Heart left ventricle (tissue), 16 donors: ENCODE results near the gene KCNQ1. TPM values are rescaled to one million over a fixed set of nuclear protein-coding genes. Genes with fewer than 3 reads are reported as not detected.

Experiments
- ATAC-seq, 4 donors: fragments of 200-7000 bp; cut with Tn5 transposase; one replicate each; pipeline ENCODE4 v1.9.1; 2020 to 2022; ENCODE audit warnings: moderate library complexity in 4 of 4, mild to moderate bottlenecking in 3 of 4, moderate number of reproducible peaks in 1 of 4
- DNase-seq, 5 donors: peaks; one replicate each; pipeline ENCODE4 v3.0.0-alpha.2; 2020
- H3K27ac ChIP-seq, 12 donors: fragments of 200-600 bp; sonication (generic) in 4 of 12; one replicate each; pipeline versions ENCODE4 v1.5.0 to v1.8.0; 2016 to 2022; ENCODE audit warnings: mild to moderate bottlenecking in 2 of 12
- H3K27me3 ChIP-seq, 9 donors: fragments of 200-600 bp; sonication (generic) in 2 of 9; one replicate each; pipeline versions ENCODE4 v1.5.1 to v1.8.0; 2016 to 2022; ENCODE audit warnings: mild to moderate bottlenecking in 3 of 9
- H3K36me3 ChIP-seq, 9 donors: fragments of 200-600 bp; sonication (generic) in 2 of 9; one replicate each; pipeline versions ENCODE4 v1.5.0 to v1.8.0; 2018 to 2022; ENCODE audit warnings: mild to moderate bottlenecking in 2 of 9
- H3K4me1 ChIP-seq, 12 donors: fragments of 200-600 bp; sonication (generic) in 4 of 12; one replicate each; pipeline versions ENCODE4 v1.5.0 to v1.8.0; 2016 to 2022; ENCODE audit warnings: mild to moderate bottlenecking in 3 of 12
- H3K4me3 ChIP-seq, 12 donors: fragments of 200-600 bp; sonication (generic) in 4 of 12; one replicate each; pipeline versions ENCODE4 v1.5.0 to v1.8.0; 2017 to 2022; ENCODE audit warnings: mild to moderate bottlenecking in 9 of 12, moderate library complexity in 4 of 12
- H3K9me3 ChIP-seq, 12 donors: fragments of 200-600 bp; sonication (generic) in 4 of 12; one replicate each; pipeline versions ENCODE4 v1.5.0 to v1.8.0; 2016 to 2022; ENCODE audit warnings: mild to moderate bottlenecking in 1 of 12
- POLR2A ChIP-seq, 2 donors: fragments of 450-650 bp; IDR thresholded peaks; one replicate each; pipeline ENCODE4 v1.6.1; 2017; ENCODE audit warnings: antibody characterized with exemption in 2 of 2, mild to moderate bottlenecking in 2 of 2, moderate library complexity in 2 of 2
- WGBS, 4 donors: extraction: QIAGEN DNeasy Blood & Tissue Kit in 2 of 4; methylation state at CpG; one replicate each; pipeline versions ENCODE4 v1.1.5 to v1.1.7; 2013 to 2018; 5-methylcytosine and 5-hydroxymethylcytosine counted together
- intact Hi-C, 10 donors: fragments of 100-400 bp; cut with DNase I; formaldehyde crosslinking; loops; one replicate each; pipeline versions ENCODE4 v1.11.1 to v1.14.2; 2022
- polyA plus RNA-seq, 2 donors: library from polyadenylated mRNA; stranded (reverse); fragments of 200-250 nt; gene quantifications; one replicate each; pipeline ENCODE4 v1.2.3, GENCODE V29; 2013
- total RNA-seq, 9 donors: library from RNA; depleted of rRNA in 2 of 9; stranded (reverse); fragments of >200 nt in 2 of 9; fragmentation: NEBNext Ultra II Directional in 3 of 9; extraction: Animal tissue kit (Norgen Biotek cat#: 25700) in 3 of 9; gene quantifications; one replicate each; pipeline versions ENCODE4 v1.1.0 to v1.2.4, GENCODE V29; 2016 to 2023
- TF ChIP-seq, protein P1 (sequence below), 12 donors: fragments of 200-600 bp; sonication (generic) in 4 of 12; IDR thresholded peaks; one replicate each; pipeline versions ENCODE4 v1.5.0 to v1.8.0; 2018 to 2022; ENCODE audit warnings: antibody characterized with exemption in 12 of 12, mild to moderate bottlenecking in 5 of 12
- donor health status: ischemic (EF 13 %, LVEDD 7.1; RV severe dilation, severe dysfunction).
- donor health status: healthy with polysubstance abuse.
- donor health status: DM: no; HTN: yes; CAD: no.
- donor health status: DM: no; HTN: no; CAD: no.
- donor health status: ischemic (EF 25% LVEDD 6.9; RV normal size, moderate dysfunction).
- donor health status: ischemic (EF 25% LVEDD 5.7; RV mildly dilated, moderate dysfunction).
- donor health status: healthy.
- donor health status: DM: yes; HTN: yes; CAD: no.
- donor health status: ischemic (EF 35%, LVEDD 5.7; RV mildly dilated, moderate dysfunction).
- donor health status: nonischemic (EF 11% LVEDD 7.7; RV severe dilation, severe dysfunction).
- donor health status: DM: yes; HTN: yes; CAD: no.
- donor health status: PGD.
- donor health status: ischemic (EF 29% LVEDD 5.4; RV normal size, mild dysfunction).
- donor health status: nonischemic (EF 23%, LVEDD 6.1; RV moderate dilation, normal function).

KCNQ1 gene
- total and polyA plus RNA-seq, 11 donors: 18.6 to 42.4 (median 31.4) TPM

DNA sequence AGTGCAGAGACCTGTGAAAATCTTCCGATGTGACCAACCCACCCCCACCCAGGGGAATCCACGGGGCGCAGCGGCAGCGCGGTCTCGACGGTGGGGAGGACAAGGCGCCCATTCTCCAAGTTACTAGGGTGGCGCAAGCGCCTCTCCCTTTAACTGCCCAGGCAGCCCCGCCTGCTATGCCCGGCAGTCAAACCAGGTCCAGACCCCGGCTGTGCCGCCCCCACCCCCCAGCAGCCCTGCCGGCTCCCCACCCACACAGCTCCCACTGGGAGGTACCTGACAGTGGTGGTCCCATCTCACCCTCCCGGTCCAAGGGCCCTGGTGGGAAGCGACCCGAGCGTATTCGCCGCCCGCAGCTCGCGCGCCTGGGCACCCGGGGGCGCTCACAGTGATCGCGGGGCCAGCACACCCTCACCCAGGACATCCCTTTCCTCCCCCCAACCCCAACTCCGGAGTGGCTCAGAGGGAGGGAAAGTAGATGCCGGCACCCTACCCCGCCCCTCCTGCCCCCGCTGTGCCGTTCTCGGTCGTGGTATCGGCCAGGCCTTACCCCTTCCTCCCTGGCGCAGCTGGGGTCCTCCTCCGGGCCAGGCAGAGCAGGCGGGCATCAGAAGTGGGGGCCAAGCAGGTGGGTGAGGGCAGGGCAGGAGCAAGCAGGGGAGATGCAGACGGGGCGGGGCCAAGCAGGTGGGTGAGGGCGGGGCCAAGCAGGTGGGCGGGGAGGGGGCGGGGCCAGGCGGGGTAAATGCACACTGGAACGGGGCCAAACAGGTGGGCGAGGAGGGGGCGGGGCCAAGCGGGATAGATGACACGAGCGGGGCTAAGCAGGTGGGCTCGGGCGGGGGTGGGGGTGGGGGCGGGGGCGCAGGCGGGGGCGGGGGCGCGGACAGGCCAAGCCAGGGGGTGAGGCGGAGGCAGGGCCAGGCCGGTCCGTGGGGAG lies 657 bp upstream of the KCNQ1 start, which contains the start of gene TRPM5:
Gene TRPM5, minus strand, starts transcription at position 634 of the 940 bp plus-strand sequence. CDS start 21,478 bp downstream, outside the sequence.
- peak in 2 of 4 donors; percentile 3 to 7 for ATAC-seq
- WGBS, 4 donors: 6 to 16% (median 8%) methylated on average over 24 to 64 of the region's 64 CpGs
- TF ChIP-seq, protein P1, sequence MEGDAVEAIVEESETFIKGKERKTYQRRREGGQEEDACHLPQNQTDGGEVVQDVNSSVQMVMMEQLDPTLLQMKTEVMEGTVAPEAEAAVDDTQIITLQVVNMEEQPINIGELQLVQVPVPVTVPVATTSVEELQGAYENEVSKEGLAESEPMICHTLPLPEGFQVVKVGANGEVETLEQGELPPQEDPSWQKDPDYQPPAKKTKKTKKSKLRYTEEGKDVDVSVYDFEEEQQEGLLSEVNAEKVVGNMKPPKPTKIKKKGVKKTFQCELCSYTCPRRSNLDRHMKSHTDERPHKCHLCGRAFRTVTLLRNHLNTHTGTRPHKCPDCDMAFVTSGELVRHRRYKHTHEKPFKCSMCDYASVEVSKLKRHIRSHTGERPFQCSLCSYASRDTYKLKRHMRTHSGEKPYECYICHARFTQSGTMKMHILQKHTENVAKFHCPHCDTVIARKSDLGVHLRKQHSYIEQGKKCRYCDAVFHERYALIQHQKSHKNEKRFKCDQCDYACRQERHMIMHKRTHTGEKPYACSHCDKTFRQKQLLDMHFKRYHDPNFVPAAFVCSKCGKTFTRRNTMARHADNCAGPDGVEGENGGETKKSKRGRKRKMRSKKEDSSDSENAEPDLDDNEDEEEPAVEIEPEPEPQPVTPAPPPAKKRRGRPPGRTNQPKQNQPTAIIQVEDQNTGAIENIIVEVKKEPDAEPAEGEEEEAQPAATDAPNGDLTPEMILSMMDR (IDR thresholded peaks at IDR 0.05): no peak
- no peak for TF ChIP-seq POLR2A (IDR thresholded peaks at IDR 0.05)
- H3K9me3 ChIP-seq: peaks cover 0 to 10% (median 0%) of the 10 kb centered on the region in 12 donors
- intact Hi-C loops: loop anchor here in 1 of 10 donors (5.0 kb wide), 1 partner anchor 83 kb away; no protein-coding TSS in a partner anchor
- H3K36me3 ChIP-seq: no peaks in the 10 kb centered on the region
- H3K27ac ChIP-seq: peak within 1 kb of the TSS in 9 of 12 donors; percentile 15 to 69 (median 49)
- peaks cover 0 to 9% (median 0%) of the 10 kb centered on the region in 9 donors for H3K27me3 ChIP-seq
- peaks cover 5 to 48% (median 33%) of the 10 kb centered on the region in 12 donors for H3K4me1 ChIP-seq
- DNase-seq: peak in 3 of 5 donors; percentile 30 to 72 (median 43)
- peak within 1 kb of the TSS; percentile 11 to 68 (median 53) for H3K4me3 ChIP-seq

DNA sequence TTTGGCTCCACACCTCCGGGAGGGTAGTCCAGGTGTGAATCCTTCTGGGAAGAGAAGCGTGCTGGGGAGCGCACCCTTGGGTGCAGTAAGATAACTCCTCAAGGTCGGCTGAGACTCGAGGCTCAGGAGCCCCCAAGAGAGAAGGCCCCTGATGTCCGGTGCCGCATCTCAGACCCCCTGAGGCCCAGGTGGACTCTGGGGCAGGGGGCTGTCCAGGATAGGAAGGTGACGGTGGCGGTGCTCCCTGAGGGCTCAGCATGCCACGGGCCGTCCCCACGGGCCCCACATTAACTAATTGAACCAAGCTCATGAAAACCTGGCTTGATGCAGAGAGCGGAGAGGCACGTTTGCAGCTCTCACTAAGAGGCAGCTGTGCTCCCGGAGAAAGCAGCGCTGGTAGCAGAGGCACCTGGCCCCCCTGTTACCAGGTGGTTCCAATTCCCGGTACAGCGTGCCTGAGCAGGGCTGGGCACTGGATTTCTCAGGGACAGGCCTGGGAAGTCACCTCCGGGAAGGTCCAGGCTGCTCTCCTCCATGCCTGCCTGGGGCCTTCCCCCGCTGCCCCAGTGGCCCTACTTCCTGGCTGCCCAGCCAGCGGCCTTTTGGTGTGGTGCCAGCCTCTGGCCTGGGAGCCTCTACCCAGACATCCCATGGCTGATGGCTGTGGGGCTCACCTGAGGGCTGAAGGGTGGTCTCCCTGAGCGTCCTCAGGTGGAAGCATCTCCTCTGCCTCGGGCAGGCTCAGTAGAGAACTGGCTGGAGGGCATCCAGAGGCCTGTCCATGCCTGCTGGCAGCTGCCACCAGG lies 1.1 kb downstream of the KCNQ1 start:
- H3K27ac ChIP-seq: peak overlapping the region in 7 of 12 donors; percentile 14 to 69 (median 49)
- peaks cover 0 to 6% (median 0%) of the 10 kb centered on the region in 12 donors for H3K9me3 ChIP-seq
- peaks cover 0 to 9% (median 0%) of the 10 kb centered on the region in 9 donors for H3K27me3 ChIP-seq
- intact Hi-C loops: loop anchor here in 2 of 10 donors (5.0 kb wide), 2 partner anchors 66 to 441 kb away; partner anchors contain the start of gene CDKN1C (in 1 of the 2)
- H3K4me3 ChIP-seq: peak overlapping the region; percentile 11 to 68 (median 53)
- H3K4me1 ChIP-seq: peaks cover 5 to 49% (median 33%) of the 10 kb centered on the region in 12 donors
- 46 to 51% (median 48%) methylated on average over 11 to 23 of the region's 23 CpGs for WGBS, 4 donors
- no peaks in the 10 kb centered on the region for H3K36me3 ChIP-seq
- DNase-seq (peak in 3 of 5 donors; percentile 40 to 71 (median 43)), ATAC-seq (peak in 3 of 4 donors; percentile 1 to 17 (median 12))
- no peak for TF ChIP-seq POLR2A (IDR thresholded peaks at IDR 0.05)
- TF ChIP-seq, protein P1 (IDR thresholded peaks at IDR 0.05): no peak

DNA sequence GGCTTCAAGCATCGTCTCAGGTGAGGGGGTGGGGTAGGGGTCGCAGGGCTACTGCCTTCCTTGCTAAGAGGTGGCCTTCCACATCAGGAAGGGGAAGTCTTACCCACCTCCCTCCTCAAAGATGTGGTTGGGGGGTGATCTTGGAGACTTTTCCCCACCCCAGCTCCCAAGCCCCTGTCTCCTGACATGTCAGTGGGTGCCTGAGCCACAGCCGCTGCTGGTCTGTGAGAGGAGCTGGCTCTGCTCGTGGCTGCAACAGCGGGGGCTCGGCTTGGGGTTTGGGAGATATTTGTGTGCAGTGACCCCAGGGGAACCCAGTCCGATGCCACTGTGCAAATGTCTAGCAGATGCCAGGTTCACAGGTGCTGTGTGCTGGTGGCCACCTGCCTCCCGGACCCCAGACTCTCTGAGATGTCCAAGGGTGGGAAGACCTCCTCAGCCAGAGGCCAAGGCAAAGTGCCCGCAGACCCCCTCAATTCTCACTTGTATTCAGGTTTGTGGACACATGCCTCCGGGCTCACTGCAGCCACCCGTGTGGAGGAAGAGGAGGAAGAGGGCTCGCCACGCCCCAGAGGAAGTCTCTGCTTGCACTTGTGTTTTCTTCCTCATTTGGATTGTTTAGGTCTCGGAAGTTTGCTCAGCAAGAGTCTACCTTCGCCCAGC lies 1.9 kb downstream of the KCNQ1 start:
- peak in 3 of 5 donors; percentile 48 to 73 (median 53) for DNase-seq
- H3K27ac ChIP-seq: peak overlapping the region in 6 of 12 donors; percentile 9 to 69 (median 48)
- no peaks in the 10 kb centered on the region for H3K36me3 ChIP-seq
- ATAC-seq: peak in 1 of 4 donors; percentile 27
- TF ChIP-seq, protein P1 (IDR thresholded peaks at IDR 0.05): no peak
- no peak for TF ChIP-seq POLR2A (IDR thresholded peaks at IDR 0.05)
- H3K27me3 ChIP-seq: peaks cover 0 to 9% (median 0%) of the 10 kb centered on the region in 9 donors
- peaks cover 5 to 49% (median 33%) of the 10 kb centered on the region in 12 donors for H3K4me1 ChIP-seq
- WGBS, 4 donors: 62 to 74% (median 69%) methylated on average over 12 to 15 of the region's 15 CpGs
- H3K9me3 ChIP-seq: peaks cover 0 to 6% (median 0%) of the 10 kb centered on the region in 12 donors
- intact Hi-C loops: loop anchor here in 2 of 10 donors (5.0 kb wide), 2 partner anchors 66 to 441 kb away; partner anchors contain the start of gene CDKN1C (in 1 of the 2)
- H3K4me3 ChIP-seq: peak overlapping the region in 4 of 12 donors; percentile 50 to 68 (median 65)
